Sigmoid colon (tissue), 7 donors: ENCODE measurements around the gene STXBP3. TPM values are rescaled to one million over a fixed set of nuclear protein-coding genes. Genes with fewer than 3 reads are reported as not detected.

Experiments used
- DNase-seq: peaks from one replicate; pipeline ENCODE4 v3.0.0-alpha.2; 2019
- H3K27ac ChIP-seq, 4 donors: fragments of 200-600 bp; sonication (generic); one replicate each; pipeline ENCODE4 v1.5.1; 2016 to 2019; ENCODE audit warnings: mild to moderate bottlenecking in 1 of 4
- H3K27me3 ChIP-seq, 3 donors: fragments of 200-600 bp; sonication (generic); one replicate each; pipeline ENCODE4 v1.5.1; 2019; ENCODE audit warnings: mild to moderate bottlenecking in 1 of 3
- H3K36me3 ChIP-seq, 4 donors: fragments of 200-600 bp; sonication (generic); one replicate each; pipeline ENCODE4 v1.5.1; 2016 to 2019
- H3K4me1 ChIP-seq, 4 donors: fragments of 200-600 bp; sonication (generic); one replicate each; pipeline ENCODE4 v1.5.1; 2017 to 2019
- H3K4me3 ChIP-seq, 4 donors: fragments of 200-600 bp; sonication (generic); one replicate each; pipeline ENCODE4 v1.5.1; 2017 to 2019; ENCODE audit warnings: mild to moderate bottlenecking in 2 of 4, moderate library complexity in 1 of 4
- H3K9me3 ChIP-seq, 4 donors: fragments of 200-600 bp in 3 of 4; sonication (generic) in 3 of 4; one replicate each; pipeline versions ENCODE4 v1.5.1 to v1.6.1; 2013 to 2019
- EP300 ChIP-seq, 4 donors: sonication (generic); formaldehyde crosslinking; IDR thresholded peaks; one replicate each; pipeline ENCODE4 v1.6.1; 2017; ENCODE audit warnings: antibody characterized with exemption in 4 of 4
- POLR2A ChIP-seq, 2 donors: fragments of 450-650 bp; IDR thresholded peaks; one replicate each; pipeline ENCODE4 v1.6.1; 2016; ENCODE audit warnings: antibody characterized with exemption in 2 of 2, mild to moderate bottlenecking in 2 of 2, moderate library complexity in 2 of 2
- POLR2AphosphoS5 ChIP-seq, 4 donors: sonication (generic); formaldehyde crosslinking; IDR thresholded peaks; one replicate each; pipeline ENCODE4 v1.6.1; 2017; ENCODE audit warnings: antibody characterized with exemption in 4 of 4
- WGBS, 2 donors: extraction: QIAGEN DNeasy Blood & Tissue Kit; methylation state at CpG; one replicate each; pipeline ENCODE4 v1.1.7; 2013; 5-methylcytosine and 5-hydroxymethylcytosine counted together
- intact Hi-C: fragments of 100-400 bp; cut with DNase I; formaldehyde crosslinking; loops from one replicate; pipeline ENCODE4 v1.15.1; 2023
- polyA plus RNA-seq, 3 donors: library from polyadenylated mRNA; stranded (reverse); fragments of 200-250 nt; gene quantifications; one replicate each; pipeline ENCODE4 v1.2.3, GENCODE V29; 2013
- total RNA-seq, 4 donors: library from RNA; depleted of rRNA; stranded (reverse); fragments of >200 nt; gene quantifications; one replicate each; pipeline ENCODE4 v1.1.0, GENCODE V29; 2016
- TF ChIP-seq, protein P1 (sequence below), 4 experiments: fragments of 450-650 bp in 3 of 4; fragments of 200-600 bp in 1 of 4; IDR thresholded peaks; one replicate each; pipeline ENCODE4 v1.5.1; 2016 to 2019; ENCODE audit warnings: antibody characterized with exemption in 4 of 4, mild to moderate bottlenecking in 3 of 4, moderate library complexity in 2 of 4
- donor health status: healthy with polysubstance abuse.
- donor health status: Bipolar disorder and iron deficiency.
- donor health status: healthy.

Gene STXBP3
- total and polyA plus RNA-seq, 7 donors = 30.3 to 105 (median 60.1) TPM

DNA sequence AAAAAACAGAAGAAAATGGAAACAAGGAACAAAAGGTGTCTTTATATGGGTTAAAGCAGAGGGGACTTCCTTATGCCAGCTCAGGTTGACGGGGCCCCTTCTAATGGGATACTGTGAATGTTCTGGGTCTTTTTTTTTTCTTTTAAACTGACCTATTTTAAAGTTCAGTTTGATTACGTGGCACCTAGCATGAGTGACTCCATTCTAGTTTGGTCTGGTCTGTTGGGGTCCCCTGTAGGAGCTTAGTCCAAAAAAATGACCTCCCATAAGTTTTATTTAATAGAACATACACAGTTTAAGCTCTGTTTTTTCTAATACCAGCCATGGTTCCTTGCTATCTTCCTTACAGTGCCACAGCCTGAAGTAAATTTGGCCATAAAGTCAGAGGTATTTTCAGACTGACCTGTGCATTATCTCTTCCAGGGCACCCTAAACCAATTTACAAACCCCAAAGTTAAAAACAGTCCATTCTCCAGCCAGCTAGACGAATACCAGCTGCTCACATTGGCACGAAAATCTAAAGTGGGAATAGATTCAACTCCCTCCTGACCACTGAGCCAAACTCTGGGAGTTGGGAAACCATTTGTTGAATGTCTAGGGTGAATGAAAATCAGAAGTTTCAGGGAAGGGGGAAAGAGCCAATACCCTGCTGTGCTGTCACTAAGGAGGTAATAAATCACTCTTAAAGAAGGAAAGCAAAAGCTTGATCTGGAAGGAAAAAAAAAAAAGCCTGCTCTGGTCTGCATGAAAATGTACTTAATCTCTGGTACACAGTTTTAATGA is 68.1 kb downstream of the STXBP3 start:
- Histone ChIP-seq H3K4me1 (peaks cover 0 to 37% (median 33%) of the 10 kb centered on the region in 4 donors), H3K9me3 (no peaks in the 10 kb centered on the region), H3K27me3 (no peaks in the 10 kb centered on the region), H3K36me3 (peaks cover 0 to 17% (median 0%) of the 10 kb centered on the region in 4 donors), H3K27ac (peak overlapping the region; percentile 81 to 88 (median 84)), H3K4me3 (no peak overlapping the region)
- intact Hi-C loops = no loop called here
- WGBS, 2 donors = 75 to 80% methylated on average over 4 of the region's 4 CpGs
- no peak for DNase-seq
- TF ChIP-seq EP300 (IDR thresholded peaks at IDR 0.05) = no peak
- TF ChIP-seq, protein P1, sequence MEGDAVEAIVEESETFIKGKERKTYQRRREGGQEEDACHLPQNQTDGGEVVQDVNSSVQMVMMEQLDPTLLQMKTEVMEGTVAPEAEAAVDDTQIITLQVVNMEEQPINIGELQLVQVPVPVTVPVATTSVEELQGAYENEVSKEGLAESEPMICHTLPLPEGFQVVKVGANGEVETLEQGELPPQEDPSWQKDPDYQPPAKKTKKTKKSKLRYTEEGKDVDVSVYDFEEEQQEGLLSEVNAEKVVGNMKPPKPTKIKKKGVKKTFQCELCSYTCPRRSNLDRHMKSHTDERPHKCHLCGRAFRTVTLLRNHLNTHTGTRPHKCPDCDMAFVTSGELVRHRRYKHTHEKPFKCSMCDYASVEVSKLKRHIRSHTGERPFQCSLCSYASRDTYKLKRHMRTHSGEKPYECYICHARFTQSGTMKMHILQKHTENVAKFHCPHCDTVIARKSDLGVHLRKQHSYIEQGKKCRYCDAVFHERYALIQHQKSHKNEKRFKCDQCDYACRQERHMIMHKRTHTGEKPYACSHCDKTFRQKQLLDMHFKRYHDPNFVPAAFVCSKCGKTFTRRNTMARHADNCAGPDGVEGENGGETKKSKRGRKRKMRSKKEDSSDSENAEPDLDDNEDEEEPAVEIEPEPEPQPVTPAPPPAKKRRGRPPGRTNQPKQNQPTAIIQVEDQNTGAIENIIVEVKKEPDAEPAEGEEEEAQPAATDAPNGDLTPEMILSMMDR (IDR thresholded peaks at IDR 0.05) = no peak
- TF ChIP-seq POLR2A (IDR thresholded peaks at IDR 0.05) = no peak
- peak in 3 of 4 donors; percentile 22 to 66 (median 62) for TF ChIP-seq POLR2AphosphoS5 (IDR thresholded peaks at IDR 0.05)

DNA sequence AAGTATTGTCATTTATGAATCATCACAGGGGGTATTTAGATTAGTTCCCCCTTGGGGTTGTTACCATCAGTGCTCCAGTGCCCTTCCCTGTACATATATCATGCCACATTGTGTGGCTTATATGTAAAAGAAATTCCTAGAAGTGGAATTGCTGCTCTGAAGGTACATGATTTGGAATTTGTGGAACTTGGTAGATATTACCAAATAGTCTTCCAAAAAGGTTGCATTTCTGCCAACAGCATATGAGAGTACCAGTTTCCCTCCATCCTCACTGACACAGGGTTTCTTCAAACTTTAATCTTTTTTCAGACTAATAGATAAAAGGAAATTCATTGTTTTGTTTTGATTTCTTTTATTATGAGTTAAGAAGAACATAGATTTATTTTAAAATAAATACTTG is 69.1 kb downstream of the STXBP3 start:
- H3K9me3 ChIP-seq = no peaks in the 10 kb centered on the region
- no peak overlapping the region for H3K4me3 ChIP-seq
- intact Hi-C loops = no loop called here
- H3K36me3 ChIP-seq = peaks cover 0 to 7% (median 0%) of the 10 kb centered on the region in 4 donors
- peak overlapping the region; percentile 81 to 88 (median 84) for H3K27ac ChIP-seq
- H3K27me3 ChIP-seq = no peaks in the 10 kb centered on the region
- H3K4me1 ChIP-seq = peaks cover 0 to 37% (median 33%) of the 10 kb centered on the region in 4 donors
- TF ChIP-seq, protein P1 (IDR thresholded peaks at IDR 0.05) = no peak
- TF ChIP-seq POLR2AphosphoS5 (IDR thresholded peaks at IDR 0.05) (no peak), EP300 (IDR thresholded peaks at IDR 0.05) (no peak), POLR2A (IDR thresholded peaks at IDR 0.05) (no peak)
- DNase-seq = no peak

DNA sequence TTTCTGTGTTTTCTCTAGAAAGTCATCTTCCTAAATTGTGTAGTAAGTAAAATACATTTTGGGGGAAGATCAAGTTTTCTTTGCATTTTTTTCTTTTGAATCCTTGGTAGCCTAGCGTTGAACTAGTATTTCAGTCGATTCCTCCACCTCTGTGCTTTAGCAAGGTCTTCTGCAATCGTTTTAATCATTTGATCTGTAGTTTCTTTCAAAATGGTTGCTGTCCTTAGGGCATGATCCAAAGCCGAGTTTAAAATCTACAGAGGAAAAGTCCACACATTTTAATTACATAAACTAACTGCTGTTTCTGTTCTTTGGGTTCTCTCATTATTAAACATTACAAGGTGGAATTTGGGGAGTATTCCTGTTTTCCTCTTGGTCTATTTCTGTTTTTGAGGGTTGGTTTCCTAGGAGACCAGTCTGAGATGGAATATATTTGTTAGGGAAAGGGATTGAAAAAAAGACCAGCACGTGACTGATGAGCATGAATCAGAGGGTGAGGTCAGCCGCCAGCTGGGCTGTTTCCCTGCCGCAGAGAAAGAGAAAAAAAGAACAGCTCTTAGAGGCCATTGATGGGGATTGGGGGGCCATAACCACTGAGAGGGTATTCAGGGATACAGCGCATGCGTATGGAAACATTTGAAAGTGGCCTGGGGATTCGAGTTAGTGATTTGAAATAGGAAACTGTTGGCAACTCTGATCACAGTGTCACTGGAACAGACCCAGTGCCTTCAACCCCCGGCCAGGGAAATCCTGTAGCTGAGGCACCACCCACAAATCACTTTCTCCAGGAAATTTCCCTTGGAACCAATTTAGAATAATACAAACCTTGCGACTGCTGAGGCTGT is 69.8 kb downstream of the STXBP3 start:
- intact Hi-C loops = no loop called here
- WGBS, 2 donors = 20 to 40% methylated on average over 12 of the region's 12 CpGs

DNA sequence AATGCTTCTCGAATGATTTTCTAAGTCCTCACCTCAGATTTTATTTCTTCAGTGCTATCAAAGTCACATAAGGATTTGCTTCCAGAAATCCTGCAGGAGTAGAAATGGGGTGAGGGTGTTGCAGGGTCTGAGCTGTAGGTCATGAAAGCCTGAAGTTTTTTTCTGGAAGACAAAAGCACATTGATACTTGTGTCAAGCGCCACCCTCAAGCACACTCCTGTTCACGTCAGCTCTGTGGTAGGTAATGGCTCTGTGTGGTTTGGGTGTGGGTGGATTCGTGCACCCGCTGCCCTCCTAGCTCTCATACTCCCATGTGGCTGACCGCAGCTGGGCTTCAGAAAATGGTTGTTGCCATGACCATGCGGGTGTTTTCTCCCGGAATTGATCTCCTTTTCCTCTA is 70.5 kb downstream of the STXBP3 start:
- WGBS, 2 donors = 10 to 65% methylated on average over 8 of the region's 8 CpGs
- no peaks in the 10 kb centered on the region for H3K9me3 ChIP-seq
- TF ChIP-seq, protein P1 (IDR thresholded peaks at IDR 0.05) = no peak
- no peak for TF ChIP-seq POLR2AphosphoS5 (IDR thresholded peaks at IDR 0.05)
- TF ChIP-seq POLR2A (IDR thresholded peaks at IDR 0.05) = no peak
- TF ChIP-seq EP300 (IDR thresholded peaks at IDR 0.05) = no peak

More for the DNA sequence above, 69.8 kb downstream of the STXBP3 start:
- H3K27ac ChIP-seq = peak overlapping the region; percentile 81 to 88 (median 84)
- H3K36me3 ChIP-seq = peaks cover 0 to 6% (median 0%) of the 10 kb centered on the region in 4 donors
- H3K4me3 ChIP-seq = peak overlapping the region in 3 of 4 donors; percentile 20 to 41 (median 27)
- H3K9me3 ChIP-seq = no peaks in the 10 kb centered on the region
- peaks cover 0 to 37% (median 33%) of the 10 kb centered on the region in 4 donors for H3K4me1 ChIP-seq
- no peaks in the 10 kb centered on the region for H3K27me3 ChIP-seq
- TF ChIP-seq, protein P1 (IDR thresholded peaks at IDR 0.05) = no peak
- TF ChIP-seq EP300 (IDR thresholded peaks at IDR 0.05) (peak in 2 of 4 donors; percentile 7 to 24), POLR2AphosphoS5 (IDR thresholded peaks at IDR 0.05) (peak; percentile 39 to 75 (median 58))
- DNase-seq = peak; percentile 93

More for the DNA sequence above, 70.5 kb downstream of the STXBP3 start:
- Histone ChIP-seq H3K27me3 (no peaks in the 10 kb centered on the region), H3K27ac (peak overlapping the region; percentile 81 to 88 (median 84)), H3K4me3 (peak overlapping the region in 3 of 4 donors; percentile 20 to 41 (median 27)), H3K36me3 (no peaks in the 10 kb centered on the region), H3K4me1 (peaks cover 0 to 37% (median 33%) of the 10 kb centered on the region in 4 donors)
- no peak for DNase-seq
- intact Hi-C loops = no loop called here
